Right lobe of liver (tissue), 6 donors: Measurements from ENCODE around the gene ZPLD1. TPM values are rescaled to one million over a fixed set of nuclear protein-coding genes. Genes with fewer than 3 reads are reported as not detected.

Experiments used
- ATAC-seq, 4 donors: fragments of 200-7000 bp; cut with Tn5 transposase; one replicate each; pipeline ENCODE4 v1.9.1; 2020; ENCODE audit warnings: mild to moderate bottlenecking in 4 of 4, moderate library complexity in 4 of 4
- DNase-seq, 3 donors: peaks; one replicate each; pipeline ENCODE4 v3.0.0-alpha.2; 2020
- H3K27ac ChIP-seq, 3 donors: fragments of 200-600 bp; one replicate each; pipeline ENCODE4 v1.8.0; 2022
- H3K27me3 ChIP-seq, 2 donors: fragments of 200-600 bp; one replicate each; pipeline ENCODE4 v1.8.0; 2022
- H3K36me3 ChIP-seq, 4 donors: fragments of 200-600 bp; sonication (generic) in 1 of 4; one replicate each; pipeline versions ENCODE4 v1.5.1 to v1.8.0; 2017 to 2022; ENCODE audit warnings: control low read depth in 1 of 4
- H3K4me1 ChIP-seq, 4 donors: fragments of 200-600 bp; sonication (generic) in 1 of 4; one replicate each; pipeline versions ENCODE4 v1.5.1 to v1.8.0; 2017 to 2022; ENCODE audit warnings: control low read depth in 1 of 4
- H3K4me3 ChIP-seq, 3 donors: fragments of 200-600 bp; one replicate each; pipeline ENCODE4 v1.8.0; 2022
- H3K9me3 ChIP-seq, 4 donors: fragments of 200-600 bp; sonication (generic) in 1 of 4; one replicate each; pipeline versions ENCODE4 v1.5.1 to v1.8.0; 2017 to 2022; ENCODE audit warnings: control low read depth in 1 of 4
- POLR2A ChIP-seq: fragments of 450-650 bp; IDR thresholded peaks from one replicate; pipeline ENCODE4 v1.6.1; 2017; ENCODE audit warnings: antibody characterized with exemption, mild to moderate bottlenecking
- WGBS: methylation state at CpG from one replicate; pipeline ENCODE4 v1.1.6; 2018; ENCODE audit warnings: low coverage, low lambda C conversion rate; ENCODE audit not compliant: insufficient coverage; ENCODE audit errors: missing lambda C conversion rate; 5-methylcytosine and 5-hydroxymethylcytosine counted together
- intact Hi-C, 2 donors: fragments of 100-400 bp; cut with DNase I; formaldehyde crosslinking; loops; one replicate each; pipeline versions ENCODE4 v1.11.2 to v1.14.1; 2022
- long read RNA-seq: library from polyadenylated mRNA; unstranded; transcript quantifications from one replicate; pipeline ENCODE4 v2.0.0, GENCODE V29; 2019
- total RNA-seq, 6 experiments: library from RNA; depleted of rRNA in 2 of 6; stranded (reverse); fragments of >200 nt in 2 of 6; fragmentation: NEBNext Ultra II Directional in 3 of 6; extraction: Animal tissue kit (Norgen Biotek cat#: 25700) in 3 of 6; gene quantifications; one replicate each; pipeline versions ENCODE4 v1.1.0 to v1.2.4, GENCODE V29; 2016 to 2023
- TF ChIP-seq, protein P1 (sequence below), 4 donors: fragments of 200-600 bp in 3 of 4; fragments of 450-650 bp in 1 of 4; IDR thresholded peaks; one replicate each; pipeline versions ENCODE4 v1.5.1 to v1.8.0; 2016 to 2022; ENCODE audit warnings: antibody characterized with exemption in 4 of 4, mild to moderate bottlenecking in 2 of 4
- donor health status: DM: no; HTN: yes; CAD: no.
- donor health status: DM: no; HTN: no; CAD: no.
- donor health status: DM: no; HTN: no; CAD: no.
- donor health status: DM: no; HTN: yes; CAD: no.
- donor health status: DM: no; HTN: yes; CAD: no.

The ZPLD1 gene
- total RNA-seq, result under 1 TPM in 4 of 6 experiments, not detected in 2; 0.04 to 0.12 (median 0.07) TPM
- long read RNA-seq, result 0 reads

GRCh38 chr3:102434715-102435114 lies at the start of gene ZPLD1:
TSS of gene ZPLD1 (plus strand) at chr3:102435015. CDS start at chr3:102438488, 3,473 bp downstream.
- Histone ChIP-seq H3K27ac (no peak within 1 kb of the TSS), H3K4me1 (no peaks in the 10 kb centered on the region), H3K36me3 (no peaks in the 10 kb centered on the region), H3K4me3 (no peak within 1 kb of the TSS), H3K9me3 (no peaks in the 10 kb centered on the region), H3K27me3 (no peaks in the 10 kb centered on the region)
- ATAC-seq, result no peak
- TF ChIP-seq POLR2A, result no peak
- TF ChIP-seq, protein P1, sequence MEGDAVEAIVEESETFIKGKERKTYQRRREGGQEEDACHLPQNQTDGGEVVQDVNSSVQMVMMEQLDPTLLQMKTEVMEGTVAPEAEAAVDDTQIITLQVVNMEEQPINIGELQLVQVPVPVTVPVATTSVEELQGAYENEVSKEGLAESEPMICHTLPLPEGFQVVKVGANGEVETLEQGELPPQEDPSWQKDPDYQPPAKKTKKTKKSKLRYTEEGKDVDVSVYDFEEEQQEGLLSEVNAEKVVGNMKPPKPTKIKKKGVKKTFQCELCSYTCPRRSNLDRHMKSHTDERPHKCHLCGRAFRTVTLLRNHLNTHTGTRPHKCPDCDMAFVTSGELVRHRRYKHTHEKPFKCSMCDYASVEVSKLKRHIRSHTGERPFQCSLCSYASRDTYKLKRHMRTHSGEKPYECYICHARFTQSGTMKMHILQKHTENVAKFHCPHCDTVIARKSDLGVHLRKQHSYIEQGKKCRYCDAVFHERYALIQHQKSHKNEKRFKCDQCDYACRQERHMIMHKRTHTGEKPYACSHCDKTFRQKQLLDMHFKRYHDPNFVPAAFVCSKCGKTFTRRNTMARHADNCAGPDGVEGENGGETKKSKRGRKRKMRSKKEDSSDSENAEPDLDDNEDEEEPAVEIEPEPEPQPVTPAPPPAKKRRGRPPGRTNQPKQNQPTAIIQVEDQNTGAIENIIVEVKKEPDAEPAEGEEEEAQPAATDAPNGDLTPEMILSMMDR (IDR thresholded peaks at IDR 0.05), result no peak
- intact Hi-C loops, result no loop called here
- no peak for DNase-seq

GRCh38 chr3:102390171-102390864 lies 44.5 kb upstream of the ZPLD1 start:
- Histone ChIP-seq H3K4me1 (no peaks in the 10 kb centered on the region), H3K4me3 (no peak overlapping the region), H3K27me3 (no peaks in the 10 kb centered on the region), H3K27ac (no peak overlapping the region), H3K36me3 (no peaks in the 10 kb centered on the region), H3K9me3 (no peaks in the 10 kb centered on the region)
- intact Hi-C loops, result no loop called here
- DNase-seq, result no peak
- WGBS, result 61% methylated on average over 6 of the region's 7 CpGs
- ATAC-seq, result no peak
- TF ChIP-seq, protein P1 (IDR thresholded peaks at IDR 0.05), result no peak
- TF ChIP-seq POLR2A, result no peak

- ATAC-seq (no peak), DNase-seq (no peak)
- H3K27ac ChIP-seq, result no peak overlapping the region
- TF ChIP-seq POLR2A, result no peak
- TF ChIP-seq, protein P1 (IDR thresholded peaks at IDR 0.05), result no peak
- no peak overlapping the region for H3K4me3 ChIP-seq
- H3K9me3 ChIP-seq, result no peaks in the 10 kb centered on the region
- no peaks in the 10 kb centered on the region for H3K27me3 ChIP-seq
- 44% methylated on average over 1 of the region's 1 CpG for WGBS
- intact Hi-C loops, result no loop called here
- H3K4me1 ChIP-seq, result no peaks in the 10 kb centered on the region
- H3K36me3 ChIP-seq, result no peaks in the 10 kb centered on the region
Measured at GRCh38 chr3:102390916-102391315, 43.9 kb upstream of the ZPLD1 start.

DNA sequence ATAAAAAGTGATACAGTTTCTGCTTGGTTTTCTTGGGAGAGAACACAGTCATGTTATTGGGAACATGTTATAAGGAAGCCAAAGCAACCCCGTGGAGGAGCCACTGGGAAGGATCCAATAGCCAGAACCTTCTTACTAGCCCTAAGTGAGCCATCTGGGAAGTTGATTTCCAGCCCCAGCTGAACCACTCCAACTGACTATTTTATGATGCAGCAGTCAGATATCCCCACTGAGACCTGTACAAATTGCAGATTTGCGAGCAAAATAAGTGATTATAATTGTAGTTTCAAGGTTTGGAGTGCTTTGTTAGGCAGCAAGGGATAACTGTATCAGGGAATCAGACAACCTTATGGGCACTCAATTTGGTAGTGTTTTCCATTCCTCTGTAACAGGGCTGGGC lies 43.3 kb upstream of the ZPLD1 start:
- TF ChIP-seq, protein P1 (IDR thresholded peaks at IDR 0.05), result no peak
- no peak for TF ChIP-seq POLR2A
- no peak overlapping the region for H3K27ac ChIP-seq
- no peak for ATAC-seq
- H3K4me1 ChIP-seq, result no peaks in the 10 kb centered on the region
- DNase-seq, result no peak
- H3K27me3 ChIP-seq, result no peaks in the 10 kb centered on the region
- WGBS, result 31% methylated on average over 2 of the region's 2 CpGs
- H3K9me3 ChIP-seq, result no peaks in the 10 kb centered on the region
- H3K36me3 ChIP-seq, result no peaks in the 10 kb centered on the region
- no peak overlapping the region for H3K4me3 ChIP-seq
- intact Hi-C loops, result no loop called here

- H3K27ac ChIP-seq, result no peak overlapping the region
- intact Hi-C loops, result no loop called here
- no peak for DNase-seq
- no peaks in the 10 kb centered on the region for H3K27me3 ChIP-seq
- WGBS, result 30% methylated on average over 1 of the region's 1 CpG
- no peak for TF ChIP-seq POLR2A
- TF ChIP-seq, protein P1 (IDR thresholded peaks at IDR 0.05), result no peak
- H3K9me3 ChIP-seq, result no peaks in the 10 kb centered on the region
- H3K4me1 ChIP-seq, result no peaks in the 10 kb centered on the region
- no peak for ATAC-seq
- H3K4me3 ChIP-seq, result no peak overlapping the region
- H3K36me3 ChIP-seq, result no peaks in the 10 kb centered on the region
Measured at GRCh38 chr3:102394517-102394916, 40.3 kb upstream of the ZPLD1 start.
